GM18909 (cell line): ENCODE results near the gene NOXO1.

Experiments
- ATAC-seq: cut with Tn5 transposase; IDR thresholded peaks from one replicate; pipeline ENCODE4 v1.9.1; 2021; ENCODE audit warnings: mild to moderate bottlenecking; ENCODE audit not compliant: unreplicated experiment, poor library complexity

NOXO1 gene

GRCh38 chr16:1998852-1999801, 17.9 kb upstream of the NOXO1 start:
- no peak for ATAC-seq

GRCh38 chr16:1998360-1998835, 17.1 kb upstream of the NOXO1 start:
- ATAC-seq, result no peak

- ATAC-seq, result no peak
These were observed 16.5 kb upstream of the NOXO1 start for GRCh38 chr16:1997494-1998359.

- no peak for ATAC-seq
These were observed 12.5 kb upstream of the NOXO1 start for GRCh38 chr16:1993731-1994131.

GRCh38 chr16:1992704-1993317, 11.5 kb upstream of the NOXO1 start:
- no peak for ATAC-seq

GRCh38 chr16:1991948-1992703, 10.9 kb upstream of the NOXO1 start:
- peak; percentile 47 for ATAC-seq

GRCh38 chr16:1991588-1991947, 10.3 kb upstream of the NOXO1 start:
- peak; percentile 9 for ATAC-seq

GRCh38 chr16:1991135-1991551, 9.9 kb upstream of the NOXO1 start:
- peak; percentile 34 for ATAC-seq

- no peak for ATAC-seq
These were observed 9.3 kb upstream of the NOXO1 start for GRCh38 chr16:1990351-1991134.

- no peak for ATAC-seq
These were observed 8.8 kb upstream of the NOXO1 start for GRCh38 chr16:1990101-1990350.

- ATAC-seq, result no peak
These were observed 8.2 kb upstream of the NOXO1 start, which contains the start of gene SYNGR3 for GRCh38 chr16:1989209-1990100. SYNGR3 (plus strand) TSS chr16:1989970; CDS start chr16:1990103, 133 bp downstream.

- no peak for ATAC-seq
These were observed 5.9 kb upstream of the NOXO1 start for GRCh38 chr16:1987198-1987597.

GRCh38 chr16:1985466-1986150, 4.3 kb upstream of the NOXO1 start:
- no peak for ATAC-seq

GRCh38 chr16:1984347-1985225, 3.3 kb upstream of the NOXO1 start:
- no peak for ATAC-seq

GRCh38 chr16:1983544-1984346, 2.5 kb upstream of the NOXO1 start, which contains the start of gene GFER:
GFER (plus strand) TSS chr16:1984193; CDS start chr16:1984219, 26 bp downstream.
- peak; percentile 83 for ATAC-seq

GRCh38 chr16:1982991-1983543, 1.8 kb upstream of the NOXO1 start:
- ATAC-seq, result no peak
